GM23338 (cell line): ENCODE measurements around the gene NPHS2. TPM values are rescaled to one million over a fixed set of nuclear protein-coding genes. Genes with fewer than 3 reads are reported as not detected.
A peak's percentile ranks its signal among the peaks of the same experiment; 100 is the strongest.

Source experiments
- ATAC-seq: fragments of 200-7000 bp; cut with Tn5 transposase; 3 replicates; pipeline ENCODE4 v1.9.1; 2020
- DNase-seq: peaks from one replicate; pipeline ENCODE4 v3.0.0-alpha.2; 2015; ENCODE audit warnings: low spot score
- H2AFZ ChIP-seq: fragments of 200-600 bp; sonication (generic); 2 replicates; pipeline ENCODE4 v1.8.0; 2016; ENCODE audit warnings: antibody characterized with exemption, mild to moderate bottlenecking, moderate library complexity
- H3F3A ChIP-seq: fragments of 200-600 bp; sonication (generic); replicated peaks from 2 replicates; pipeline ENCODE4 v1.8.0; 2017; ENCODE audit warnings: antibody characterized with exemption, mixed run types, low read depth
- H3K27ac ChIP-seq: fragments of 200-600 bp; sonication (generic); 2 replicates; pipeline ENCODE4 v1.6.1; 2016; ENCODE audit warnings: low read depth
- H3K27me3 ChIP-seq: fragments of 200-600 bp; sonication (generic); 2 replicates; pipeline ENCODE4 v1.8.0; 2016; ENCODE audit warnings: mild to moderate bottlenecking, mixed run types, moderate library complexity; ENCODE audit not compliant: insufficient read depth
- H3K36me3 ChIP-seq: fragments of 200-600 bp; sonication (generic); 2 replicates; pipeline ENCODE4 v1.8.0; 2016; ENCODE audit warnings: mild to moderate bottlenecking; ENCODE audit not compliant: insufficient read depth
- H3K4me1 ChIP-seq: fragments of 200-600 bp; sonication (generic); 2 replicates; pipeline ENCODE4 v1.8.0; 2016; ENCODE audit warnings: mild to moderate bottlenecking, moderate library complexity; ENCODE audit not compliant: insufficient read depth
- H3K4me2 ChIP-seq: fragments of 200-600 bp; sonication (generic); 2 replicates; pipeline ENCODE4 v1.7.1; 2017; ENCODE audit warnings: mixed run types
- H3K4me3 ChIP-seq: fragments of 200-600 bp; sonication (generic); 2 replicates; pipeline ENCODE4 v1.6.1; 2016; ENCODE audit warnings: mixed run types
- H3K79me2 ChIP-seq: fragments of 200-600 bp; sonication (generic); replicated peaks from 2 replicates; pipeline ENCODE4 v1.8.0; 2017; ENCODE audit warnings: mild to moderate bottlenecking; ENCODE audit not compliant: insufficient read depth
- H3K9me2 ChIP-seq: fragments of 200-600 bp; sonication (generic); 2 replicates; pipeline ENCODE4 v1.8.0; 2017; ENCODE audit not compliant: insufficient read depth
- H4K20me1 ChIP-seq: fragments of 200-600 bp; sonication (generic); replicated peaks from 2 replicates; pipeline ENCODE4 v1.8.0; 2017; ENCODE audit warnings: mild to moderate bottlenecking; ENCODE audit not compliant: insufficient read depth
- H3K27ac Mint-ChIP-seq: 2 replicates; pipeline ENCODE4 v1.8.0; 2020; ENCODE audit warnings: inconsistent platforms, mild to moderate bottlenecking, moderate library complexity, mixed read lengths
- H3K27me3 Mint-ChIP-seq: 3 replicates; pipeline ENCODE4 v1.8.0; 2022; ENCODE audit warnings: low read depth, mild to moderate bottlenecking, moderate library complexity, mixed read lengths, inconsistent platforms; ENCODE audit not compliant: insufficient read depth, poor library complexity
- H3K36me3 Mint-ChIP-seq: 3 replicates; pipeline ENCODE4 v1.8.0; 2021; ENCODE audit warnings: low read depth, mild to moderate bottlenecking, inconsistent platforms, moderate library complexity, mixed read lengths
- H3K4me1 Mint-ChIP-seq: 3 replicates; pipeline ENCODE4 v1.8.0; 2020; ENCODE audit warnings: mild to moderate bottlenecking, inconsistent platforms, mixed read lengths
- H3K4me3 Mint-ChIP-seq: 3 replicates; pipeline ENCODE4 v1.8.0; 2021; ENCODE audit warnings: moderate library complexity, mild to moderate bottlenecking, inconsistent platforms, mixed read lengths
- H3K9me3 Mint-ChIP-seq: 3 replicates; pipeline ENCODE4 v1.8.0; 2020; ENCODE audit warnings: moderate library complexity, mild to moderate bottlenecking, inconsistent platforms, mixed read lengths
- CREB1 ChIP-seq: fragments of 250-450 bp; sonication (Bioruptor Pico); IDR thresholded peaks from 2 replicates; pipeline ENCODE4 v1.5.0; 2020; ENCODE audit warnings: low read depth, mild to moderate bottlenecking, moderate library complexity
- CTCF ChIP-seq, 2 experiments: fragments of 200-600 bp in 1 of 2; sonication (generic) in 1 of 2; conservative IDR thresholded peaks; 2 replicates each; pipeline versions ENCODE4 v1.5.1 to v1.6.1; 2016 to 2017; ENCODE audit warnings: antibody characterized with exemption in 2 of 2, low read depth in 2 of 2, mild to moderate bottlenecking in 2 of 2, moderate library complexity in 1 of 2
- NANOG ChIP-seq: IDR thresholded peaks from 2 replicates; pipeline ENCODE4 v1.6.1; 2016; ENCODE audit warnings: antibody characterized with exemption, borderline replicate concordance
- POLR2AphosphoS5 ChIP-seq: IDR thresholded peaks from 2 replicates; pipeline ENCODE4 v1.6.1; 2016; ENCODE audit warnings: antibody characterized with exemption, low read depth
- ZNF462 ChIP-seq: fragments of 250-450 bp; sonication (Bioruptor Pico); IDR thresholded peaks from 2 replicates; pipeline ENCODE4 v1.5.0; 2020; ENCODE audit warnings: mild to moderate bottlenecking, moderate library complexity
- polyA plus RNA-seq: library from polyadenylated mRNA; unstranded; fragments of >200 nt; fragmentation: Nextera tagmentation; extraction: Ambion mirVana; gene quantifications from 2 replicates; pipeline ENCODE4 v1.2.1, GENCODE V29; 2016
- total RNA-seq: library from RNA; depleted of rRNA; stranded (reverse); fragments of >200 nt; shearing (Covaris generic); gene quantifications from 2 replicates; pipeline ENCODE4 v1.2.3, GENCODE V29; 2014
- TF ChIP-seq, protein P1 (sequence below): IDR thresholded peaks from 2 replicates; pipeline ENCODE4 v1.6.1; 2016; ENCODE audit warnings: antibody characterized with exemption
- TF ChIP-seq, protein P2 (sequence below): IDR thresholded peaks from one replicate; pipeline ENCODE4 v1.6.1; 2018; ENCODE audit warnings: antibody characterized with exemption; ENCODE audit not compliant: unreplicated experiment

NPHS2 gene
- total and polyA plus RNA-seq, 2 experiments from 2014 or later: not detected

GRCh38 chr1:179530352-179530751, 45.4 kb downstream of the NPHS2 start:
- Histone ChIP-seq H4K20me1 (no peaks in the 10 kb centered on the region), H3K79me2 (no peaks in the 10 kb centered on the region), H3K4me3 (no peak overlapping the region), H3K27ac (peak overlapping the region; percentile 69), H3K4me2 (no peak overlapping the region), H3K36me3 (no peaks in the 10 kb centered on the region), H2AFZ (no peak overlapping the region), H3K27me3 (no peaks in the 10 kb centered on the region), H3K9me2 (peaks cover 18% of the 10 kb centered on the region), H3K4me1 (peaks cover 20% of the 10 kb centered on the region), H3F3A (no peaks in the 10 kb centered on the region)
- Mint-ChIP-seq H3K36me3 (peaks cover 19% of the 10 kb centered on the region; the same call in 2 of the 3 replicates), H3K27me3 (peaks cover 2% of the 10 kb centered on the region), H3K4me3 (no peak overlapping the region), H3K27ac (peak overlapping the region; percentile 85), H3K9me3 (peaks cover 15% of the 10 kb centered on the region; the same call in 2 of the 3 replicates), H3K4me1 (peaks cover 28% of the 10 kb centered on the region)
- ATAC-seq (peak; percentile 19; the same call in 2 of the 3 replicates), DNase-seq (peak; percentile 18)
- TF ChIP-seq ZNF462 (CRISPR knock-in tag): no peak

- DNase-seq: peak; percentile 91
- peaks cover 16% of the 10 kb centered on the region; the same call in 2 of the 3 replicates for H3K36me3 Mint-ChIP-seq
- no peaks in the 10 kb centered on the region for H3K36me3 ChIP-seq
- H3K4me1 Mint-ChIP-seq: peaks cover 31% of the 10 kb centered on the region
- H3K4me3 Mint-ChIP-seq: no peak overlapping the region
- H3K4me2 ChIP-seq: peak overlapping the region; percentile 10; the same call in 1 of the 2 replicates
- no peaks in the 10 kb centered on the region for H4K20me1 ChIP-seq
- peak; percentile 98 for ATAC-seq
- peaks cover 22% of the 10 kb centered on the region for H3K4me1 ChIP-seq
- H3K9me2 ChIP-seq: peaks cover 18% of the 10 kb centered on the region
- peak overlapping the region; percentile 69 for H3K27ac ChIP-seq
- H3K27ac Mint-ChIP-seq: peak overlapping the region; percentile 85
- H3K27me3 ChIP-seq: no peaks in the 10 kb centered on the region
- peaks cover 2% of the 10 kb centered on the region for H3K27me3 Mint-ChIP-seq
- H3K79me2 ChIP-seq: no peaks in the 10 kb centered on the region
- no peak overlapping the region for H2AFZ ChIP-seq
- H3K4me3 ChIP-seq: no peak overlapping the region
- no peaks in the 10 kb centered on the region for H3F3A ChIP-seq
- H3K9me3 Mint-ChIP-seq: peaks cover 10% of the 10 kb centered on the region; the same call in 2 of the 3 replicates
- TF ChIP-seq, protein P1, sequence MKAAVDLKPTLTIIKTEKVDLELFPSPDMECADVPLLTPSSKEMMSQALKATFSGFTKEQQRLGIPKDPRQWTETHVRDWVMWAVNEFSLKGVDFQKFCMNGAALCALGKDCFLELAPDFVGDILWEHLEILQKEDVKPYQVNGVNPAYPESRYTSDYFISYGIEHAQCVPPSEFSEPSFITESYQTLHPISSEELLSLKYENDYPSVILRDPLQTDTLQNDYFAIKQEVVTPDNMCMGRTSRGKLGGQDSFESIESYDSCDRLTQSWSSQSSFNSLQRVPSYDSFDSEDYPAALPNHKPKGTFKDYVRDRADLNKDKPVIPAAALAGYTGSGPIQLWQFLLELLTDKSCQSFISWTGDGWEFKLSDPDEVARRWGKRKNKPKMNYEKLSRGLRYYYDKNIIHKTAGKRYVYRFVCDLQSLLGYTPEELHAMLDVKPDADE: no peak
- no peak for TF ChIP-seq POLR2AphosphoS5
- TF ChIP-seq, protein P2, sequence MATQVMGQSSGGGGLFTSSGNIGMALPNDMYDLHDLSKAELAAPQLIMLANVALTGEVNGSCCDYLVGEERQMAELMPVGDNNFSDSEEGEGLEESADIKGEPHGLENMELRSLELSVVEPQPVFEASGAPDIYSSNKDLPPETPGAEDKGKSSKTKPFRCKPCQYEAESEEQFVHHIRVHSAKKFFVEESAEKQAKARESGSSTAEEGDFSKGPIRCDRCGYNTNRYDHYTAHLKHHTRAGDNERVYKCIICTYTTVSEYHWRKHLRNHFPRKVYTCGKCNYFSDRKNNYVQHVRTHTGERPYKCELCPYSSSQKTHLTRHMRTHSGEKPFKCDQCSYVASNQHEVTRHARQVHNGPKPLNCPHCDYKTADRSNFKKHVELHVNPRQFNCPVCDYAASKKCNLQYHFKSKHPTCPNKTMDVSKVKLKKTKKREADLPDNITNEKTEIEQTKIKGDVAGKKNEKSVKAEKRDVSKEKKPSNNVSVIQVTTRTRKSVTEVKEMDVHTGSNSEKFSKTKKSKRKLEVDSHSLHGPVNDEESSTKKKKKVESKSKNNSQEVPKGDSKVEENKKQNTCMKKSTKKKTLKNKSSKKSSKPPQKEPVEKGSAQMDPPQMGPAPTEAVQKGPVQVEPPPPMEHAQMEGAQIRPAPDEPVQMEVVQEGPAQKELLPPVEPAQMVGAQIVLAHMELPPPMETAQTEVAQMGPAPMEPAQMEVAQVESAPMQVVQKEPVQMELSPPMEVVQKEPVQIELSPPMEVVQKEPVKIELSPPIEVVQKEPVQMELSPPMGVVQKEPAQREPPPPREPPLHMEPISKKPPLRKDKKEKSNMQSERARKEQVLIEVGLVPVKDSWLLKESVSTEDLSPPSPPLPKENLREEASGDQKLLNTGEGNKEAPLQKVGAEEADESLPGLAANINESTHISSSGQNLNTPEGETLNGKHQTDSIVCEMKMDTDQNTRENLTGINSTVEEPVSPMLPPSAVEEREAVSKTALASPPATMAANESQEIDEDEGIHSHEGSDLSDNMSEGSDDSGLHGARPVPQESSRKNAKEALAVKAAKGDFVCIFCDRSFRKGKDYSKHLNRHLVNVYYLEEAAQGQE: no peak
- TF ChIP-seq NANOG: peak; percentile 89
- TF ChIP-seq CREB1 (CRISPR knock-in tag): no peak
- TF ChIP-seq CTCF (conservative IDR thresholded peaks at IDR 0.05; ENCODE audit: low read depth in 2 of 2): no peak
Observed at GRCh38 chr1:179529482-179530195, 46.1 kb downstream of the NPHS2 start.
